Measurements from ENCODE around the gene SNCG.
"Not testable (repeated sequence)": the region's sequence is repeated elsewhere in the genome, so short reads cannot be mapped to it uniquely, and the experiment has no call there.

The SNCG gene

DNA sequence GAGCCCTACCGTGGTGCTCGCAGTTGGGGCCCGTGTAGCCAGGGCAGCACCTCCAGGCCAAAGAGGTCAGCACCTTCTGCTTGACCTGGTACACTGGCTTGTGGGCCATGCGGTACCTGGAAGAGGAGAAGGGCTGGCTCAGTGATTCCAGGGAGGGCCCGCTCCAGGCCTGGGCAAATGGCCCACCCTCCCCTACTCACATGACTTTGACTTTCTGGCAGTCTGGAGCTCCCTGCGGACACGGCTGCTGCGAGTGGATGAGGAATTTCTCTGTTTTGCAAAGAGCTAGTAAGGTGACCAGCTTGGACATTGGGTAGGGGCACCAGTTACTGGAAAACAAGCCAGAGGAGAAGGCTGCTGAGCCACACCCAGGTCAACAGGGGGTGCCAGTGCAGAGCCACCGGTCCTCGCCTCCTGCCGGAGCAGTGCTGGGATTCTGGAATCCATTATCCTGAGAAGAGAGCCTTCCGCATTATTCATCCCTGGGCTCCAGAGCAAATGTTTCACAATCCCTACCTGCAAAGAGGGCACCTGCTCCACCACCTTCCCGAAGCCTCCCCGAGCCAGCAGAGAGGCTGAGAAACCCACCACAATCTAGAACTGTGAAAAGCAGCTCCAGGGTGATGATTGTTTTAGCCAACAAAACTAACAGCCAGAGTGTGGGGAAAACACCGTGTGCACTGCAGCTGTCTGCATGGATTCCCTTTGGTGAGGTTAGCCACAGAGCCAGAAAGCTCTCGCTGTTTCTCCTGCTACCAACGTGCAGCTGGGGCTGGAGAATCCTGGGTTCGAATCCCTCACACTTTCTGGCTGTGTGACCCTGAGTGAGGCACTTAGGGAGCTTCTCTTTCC is 12.8 kb upstream of the SNCG start:
- DNase-seq: peak in 1 of 2 experiments; percentile 15

DNA sequence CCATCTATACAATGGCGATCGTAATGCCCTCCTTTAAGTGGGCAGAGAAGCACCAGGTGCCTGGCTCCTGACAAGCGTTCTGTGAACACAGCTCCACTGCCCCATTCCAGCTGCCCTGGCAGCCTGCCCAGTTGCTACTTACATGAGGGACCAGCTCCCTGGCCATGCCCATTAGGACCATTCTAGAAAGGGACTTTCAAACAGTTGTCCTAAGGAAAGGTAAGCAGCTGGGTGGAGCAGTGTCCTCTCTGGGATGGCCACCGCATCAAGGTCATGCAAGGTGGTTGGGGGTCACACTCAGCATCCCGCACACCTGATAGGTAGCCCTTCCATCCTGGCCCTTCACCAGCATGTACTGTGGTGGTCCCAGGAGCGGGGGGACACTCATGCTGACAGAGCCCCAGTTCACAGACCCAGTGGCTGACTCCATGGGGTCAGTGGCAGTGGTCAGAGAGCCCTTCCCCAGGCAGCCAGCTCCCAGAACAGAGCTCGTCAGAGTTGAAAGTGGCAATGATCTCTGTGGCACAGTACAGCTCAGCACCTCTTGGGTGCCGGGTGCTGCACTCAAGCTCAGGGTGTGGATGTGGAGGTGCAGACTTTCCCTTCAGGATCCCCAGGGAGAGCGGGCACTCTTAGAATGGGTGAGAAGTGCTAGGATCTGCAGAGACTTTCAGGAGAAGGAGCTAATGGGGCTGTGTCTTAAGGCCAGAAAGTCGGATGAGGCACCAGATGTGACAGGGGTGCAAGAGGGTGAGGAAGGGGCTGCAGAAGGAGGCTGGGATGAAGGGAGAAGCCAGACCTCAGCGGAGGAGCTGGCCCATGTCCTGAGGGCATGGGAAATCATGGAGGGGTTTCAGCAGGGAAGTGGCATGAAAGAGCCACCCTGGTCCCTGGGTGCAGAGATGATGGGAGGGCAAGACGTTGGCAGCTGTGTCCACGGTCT is 11.9 kb upstream of the SNCG start:
- no peak for DNase-seq

DNA sequence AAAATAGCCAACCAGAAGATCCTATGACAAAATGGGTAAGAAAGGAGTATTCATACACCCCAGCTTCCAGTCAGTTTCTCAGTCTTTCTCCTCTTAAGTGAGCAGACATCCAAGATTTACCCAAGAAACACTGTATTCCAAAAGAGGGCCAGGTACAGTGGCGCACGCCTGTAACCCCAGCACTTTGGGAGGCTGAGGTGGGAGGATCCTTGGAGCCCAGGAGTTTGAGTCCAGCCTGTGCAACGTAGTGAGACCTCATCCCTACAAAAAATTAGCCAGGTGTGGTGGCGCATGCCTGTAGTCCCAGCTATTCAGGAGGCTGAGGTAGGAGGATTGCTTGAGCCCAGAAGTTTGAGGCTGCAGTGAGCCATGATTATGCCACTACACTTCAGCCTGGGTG is 10.6 kb upstream of the SNCG start:
- not testable (repeated sequence) for DNase-seq

DNA sequence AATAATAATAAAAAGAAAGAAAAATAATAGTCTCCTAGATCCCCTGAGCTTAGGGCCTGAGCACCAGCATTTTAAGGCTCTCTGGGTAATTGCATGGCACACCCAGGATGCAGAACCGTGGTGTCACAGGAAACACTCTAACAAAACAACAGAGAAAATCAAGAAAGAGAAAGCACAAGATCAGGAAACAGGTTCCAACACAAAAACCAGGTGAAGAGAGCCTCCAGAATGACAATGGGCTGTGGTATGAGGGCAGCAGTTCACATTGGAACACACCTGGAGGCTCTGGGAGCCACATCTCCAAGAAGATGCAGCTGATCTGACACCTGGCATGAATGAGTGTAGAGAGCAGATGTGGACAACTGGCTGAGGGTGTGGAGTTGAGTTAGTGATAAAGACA is 8.1 kb upstream of the SNCG start:
- DNase-seq: no peak

DNA sequence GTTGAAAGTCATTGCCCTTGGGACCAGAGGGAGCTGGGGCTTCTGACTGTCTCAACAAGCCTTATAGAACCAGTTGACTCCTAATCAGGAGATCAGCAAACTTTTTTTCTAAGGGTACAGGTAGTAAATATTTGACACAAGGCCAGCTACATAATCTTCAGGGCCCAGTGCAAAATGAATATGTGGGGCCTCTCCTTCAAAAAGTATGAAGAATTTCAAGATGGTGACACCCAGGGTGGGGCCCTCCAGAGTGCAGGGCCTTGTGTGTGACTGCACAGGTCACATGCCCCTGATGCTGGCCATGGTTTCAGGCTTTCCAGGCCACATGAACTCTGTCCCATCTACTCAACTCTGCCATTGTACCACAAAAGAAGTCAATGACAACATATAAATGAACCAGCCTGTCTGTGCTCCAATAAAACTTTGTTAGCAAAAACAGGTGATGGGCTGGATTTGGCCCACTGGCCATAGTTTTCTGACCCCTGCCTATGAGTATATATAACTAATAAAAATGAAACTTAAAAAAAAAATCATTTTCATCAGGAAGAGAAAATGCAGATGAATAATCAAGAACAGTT is 7.1 kb upstream of the SNCG start:
- DNase-seq: no peak

DNA sequence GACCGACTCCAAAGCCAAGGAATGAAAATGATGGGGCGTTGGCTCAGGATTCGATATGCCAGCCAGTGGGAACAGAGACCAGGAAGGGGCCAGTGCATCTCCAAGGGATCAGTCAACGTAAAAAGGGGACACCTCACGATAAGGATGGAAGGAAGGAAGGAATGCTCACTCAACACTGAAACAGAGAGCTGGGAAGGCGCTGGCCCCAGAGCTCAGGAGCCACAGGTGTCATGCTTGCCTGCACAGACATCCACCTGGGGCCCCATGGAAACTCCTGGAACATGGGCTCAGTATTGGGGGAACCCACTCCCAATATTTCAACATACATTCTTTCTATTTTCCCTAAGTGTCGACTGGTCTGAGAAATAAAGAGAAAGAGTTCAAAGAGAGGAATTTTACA is 6.3 kb upstream of the SNCG start:
- DNase-seq: no peak

DNA sequence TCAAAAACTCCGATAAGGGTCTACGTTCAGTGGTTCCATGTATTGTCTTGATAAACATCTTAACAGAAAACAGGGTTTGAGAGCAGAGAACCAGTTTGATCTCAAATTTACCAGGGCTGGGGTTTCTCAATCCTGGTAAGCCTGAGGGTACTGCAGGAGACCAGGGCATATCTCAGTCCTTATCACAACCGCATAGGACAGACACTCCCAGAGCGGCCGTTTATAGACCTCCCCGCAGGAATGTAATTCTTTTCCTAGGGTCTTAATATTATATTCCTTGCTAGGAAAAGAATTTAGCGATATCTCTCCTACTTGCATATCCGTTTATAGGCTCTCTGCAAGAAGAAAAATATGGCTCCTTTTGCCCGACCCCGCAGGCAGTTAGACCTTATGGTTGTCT is 5.7 kb upstream of the SNCG start:
- DNase-seq: not testable (repeated sequence)

DNA sequence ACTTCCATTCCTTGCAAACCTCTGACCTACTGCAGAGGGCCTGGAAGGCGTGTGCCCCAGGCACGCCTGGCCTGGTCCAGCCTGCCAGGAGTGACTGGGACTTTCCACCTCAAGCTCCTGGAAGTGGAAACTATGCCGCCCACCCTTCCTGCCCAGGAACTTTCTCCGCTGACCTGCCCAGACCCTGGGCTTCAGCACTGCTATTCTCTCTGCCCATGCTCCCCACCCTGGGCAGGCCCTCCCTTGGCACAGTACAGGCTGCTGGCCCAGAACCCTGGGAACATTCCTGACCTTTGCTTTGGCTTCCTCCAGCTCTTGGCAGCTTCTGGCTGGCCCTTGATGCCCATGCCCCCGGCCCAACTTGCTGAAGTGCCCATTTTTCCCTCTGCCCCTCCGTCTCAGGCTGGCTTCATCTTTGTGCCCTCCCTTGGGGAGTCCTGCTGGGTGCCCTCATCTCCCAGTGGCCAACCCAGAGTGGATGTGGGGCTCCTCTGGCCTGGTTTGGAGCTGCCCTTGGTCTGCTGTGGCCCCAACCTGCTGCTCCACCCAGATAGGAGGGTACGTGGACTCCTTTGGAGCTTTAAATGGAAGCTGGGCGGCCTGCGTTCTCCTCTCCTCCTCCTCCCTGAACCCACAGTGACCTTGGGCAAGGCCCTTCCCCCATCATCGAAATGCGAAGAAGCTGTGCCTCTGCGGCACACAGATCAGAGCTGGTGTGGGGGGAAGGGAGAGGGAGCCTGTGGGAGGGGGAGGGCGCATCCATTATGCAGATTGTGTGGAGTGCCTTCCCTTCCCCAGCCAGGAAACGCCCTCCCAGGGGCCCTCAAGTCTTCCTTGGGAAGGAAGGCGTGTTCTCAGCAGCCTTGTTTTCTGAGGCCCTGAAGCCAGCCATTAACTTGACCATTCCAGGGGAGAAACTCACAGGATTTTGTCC is 4.4 kb upstream of the SNCG start:
- no peak for DNase-seq

DNA sequence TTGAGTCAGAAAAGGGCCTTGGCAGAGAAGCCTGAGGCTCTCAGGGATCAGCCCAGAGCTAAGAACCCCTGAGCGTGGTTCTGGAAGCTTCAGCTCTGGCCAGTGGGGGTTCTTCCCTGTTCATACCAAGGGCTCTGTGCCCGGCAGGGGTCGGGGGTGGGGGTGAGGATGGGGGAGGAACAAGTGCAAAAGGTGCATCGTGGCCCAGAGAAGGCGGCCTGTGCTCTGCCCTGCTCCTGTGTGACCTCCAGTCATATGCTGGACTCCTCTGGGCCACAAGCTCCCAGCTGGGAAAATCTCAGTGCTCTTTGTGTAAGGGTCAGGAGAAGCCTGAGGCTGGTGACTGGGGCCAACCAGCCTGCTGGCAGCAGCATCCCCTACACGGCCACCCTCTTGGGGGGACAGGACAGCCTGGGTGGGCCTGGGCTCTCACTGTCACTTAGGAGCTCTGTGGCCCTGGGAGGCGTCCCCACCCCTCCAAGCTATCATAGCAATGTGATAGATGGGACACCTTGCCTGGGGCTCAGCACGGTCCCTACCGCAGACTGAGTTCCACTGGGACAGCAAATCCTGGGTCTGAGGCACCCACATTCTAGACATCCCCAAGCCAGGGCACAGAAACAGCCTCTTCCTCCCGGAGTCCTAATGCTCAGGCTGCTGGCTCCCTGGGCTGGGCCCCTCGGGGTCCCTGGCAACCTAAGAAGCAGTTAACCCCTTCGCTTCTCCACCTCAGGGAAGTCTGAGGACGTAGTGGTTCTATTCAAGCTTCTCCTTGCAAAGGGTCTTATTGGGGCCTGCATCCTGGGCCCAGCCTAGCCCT is 3.5 kb upstream of the SNCG start:
- no peak for DNase-seq

DNA sequence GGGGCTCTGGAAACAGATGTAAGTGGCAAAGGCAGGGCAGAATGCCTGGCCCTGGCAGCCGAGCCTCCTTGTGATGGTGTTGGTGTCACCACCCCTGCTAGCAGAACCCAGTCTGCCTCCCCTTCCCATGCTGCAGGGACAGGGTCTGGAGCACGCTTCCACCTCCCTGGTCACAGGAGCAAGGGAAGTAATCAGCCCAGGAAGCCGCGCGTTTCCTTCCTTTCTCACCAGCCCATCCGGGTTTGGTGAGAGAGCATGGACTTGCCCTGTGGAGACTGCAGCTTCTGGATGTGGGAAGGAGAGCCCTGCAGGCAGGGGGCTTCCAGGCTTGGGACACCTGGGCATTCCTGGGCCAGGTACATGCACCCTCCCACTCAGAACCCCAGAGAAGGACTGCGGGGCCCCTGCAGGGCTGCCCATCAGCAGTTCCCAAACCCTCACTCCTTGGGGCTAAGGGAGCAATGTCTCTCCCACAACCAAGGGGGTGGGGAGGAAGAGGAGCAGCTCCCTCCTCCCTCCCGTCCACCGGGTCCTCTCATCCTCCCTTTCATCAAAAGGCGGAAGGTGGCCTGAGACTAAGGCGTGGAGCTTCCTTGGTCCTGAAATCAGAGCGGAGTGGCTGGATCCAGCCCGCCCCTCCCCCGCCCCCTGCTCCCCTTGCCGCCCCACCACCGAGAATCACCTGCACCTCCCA is 2.8 kb upstream of the SNCG start:
- DNase-seq: no peak

DNA sequence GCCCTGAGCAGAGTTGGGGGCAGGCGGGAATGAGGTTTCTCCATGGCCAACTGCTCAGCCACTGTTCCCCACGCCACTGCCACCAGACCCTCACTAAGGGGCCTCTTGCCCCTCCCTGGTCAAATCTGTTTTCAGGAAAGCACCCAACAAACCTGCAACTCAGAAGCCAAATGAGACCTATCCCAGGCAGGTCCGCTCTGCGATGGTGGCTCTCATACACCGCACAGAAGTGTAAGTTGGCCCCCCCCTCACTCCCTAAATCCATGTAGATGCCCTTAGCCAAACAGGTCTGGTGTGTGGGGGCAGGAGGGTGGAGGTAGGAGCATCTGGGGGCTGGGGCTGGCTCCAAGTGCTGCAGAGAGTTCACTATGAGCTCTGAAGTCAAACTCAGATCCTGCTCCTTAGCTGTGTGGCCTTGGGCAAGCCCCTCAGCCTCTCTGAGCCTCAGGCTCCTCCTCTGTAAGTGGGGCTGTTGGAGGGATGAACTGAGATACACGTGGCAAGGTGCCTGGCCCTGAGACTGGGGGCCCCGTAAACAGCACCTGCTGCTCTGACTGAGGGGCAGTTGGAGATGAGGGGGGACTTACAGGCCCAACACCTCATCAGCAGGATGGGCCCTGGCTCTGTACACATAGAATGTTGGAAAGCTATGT is 2.1 kb upstream of the SNCG start:
- no peak for DNase-seq

DNA sequence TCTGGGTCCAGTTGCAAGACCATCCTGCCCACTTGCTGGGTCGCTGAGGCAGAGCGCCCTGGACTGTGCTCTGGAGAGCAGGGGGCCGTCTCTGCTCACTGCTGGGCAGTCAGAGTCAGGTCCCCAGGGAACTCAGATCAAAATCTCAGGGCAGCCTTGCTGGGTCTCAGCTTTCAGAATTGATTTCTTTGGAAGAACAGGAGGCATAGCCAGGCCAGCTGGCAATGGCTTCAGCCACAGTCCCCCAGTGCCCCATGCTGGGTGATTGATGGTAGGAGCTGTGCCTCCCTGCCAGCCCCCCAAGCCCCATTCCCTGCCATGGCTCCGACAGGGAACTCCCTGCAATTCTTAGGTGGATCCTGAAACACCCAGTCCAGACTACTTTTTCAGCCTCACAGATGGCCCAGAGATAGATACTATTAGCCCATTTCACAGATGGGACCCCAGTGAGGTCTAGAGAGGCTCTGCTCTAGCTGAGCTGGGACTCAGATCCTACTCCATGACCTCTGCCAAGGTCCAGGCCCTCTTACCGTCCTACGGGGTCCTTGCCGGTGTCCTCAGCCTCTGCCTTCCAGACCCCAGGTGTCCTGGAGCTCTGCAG is 1.5 kb upstream of the SNCG start:
- no peak for DNase-seq

DNA sequence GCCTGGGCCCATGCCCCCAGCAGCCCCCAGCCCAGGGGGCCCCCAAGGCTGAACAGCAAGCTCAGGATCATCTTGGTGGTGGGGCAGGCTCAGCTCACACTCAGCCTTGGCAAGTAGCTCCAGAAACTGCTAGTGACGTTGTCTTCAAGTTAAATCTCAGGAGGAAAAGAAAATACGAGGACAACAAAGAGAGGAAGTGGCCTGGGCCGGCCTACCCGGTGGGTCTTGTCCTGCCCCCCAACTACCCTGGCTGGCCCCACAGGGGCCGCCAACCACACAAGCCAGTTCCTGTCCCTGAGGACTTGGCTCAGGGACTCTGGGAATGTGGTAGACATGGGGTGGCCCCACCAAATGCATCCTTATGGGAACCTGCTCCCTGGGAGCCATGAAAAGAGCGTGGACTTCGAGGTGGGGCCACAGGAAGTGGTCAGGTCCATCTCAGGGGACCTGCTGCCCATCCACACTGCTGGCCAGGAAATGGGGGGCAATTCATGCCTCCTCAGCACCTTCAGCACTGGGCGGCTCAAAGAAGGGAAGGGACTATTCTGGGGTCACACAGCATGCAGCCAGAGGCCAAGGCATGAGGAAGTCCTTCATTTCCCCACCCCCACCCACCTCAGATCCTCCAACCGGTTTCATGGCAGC is 806 bp upstream of the SNCG start, which contains the start of gene MMRN2:
MMRN2 (minus strand) TSS at position 145 of the 645 bp plus-strand sequence; CDS start at position 71, 74 bp downstream.
- no peak for DNase-seq

DNA sequence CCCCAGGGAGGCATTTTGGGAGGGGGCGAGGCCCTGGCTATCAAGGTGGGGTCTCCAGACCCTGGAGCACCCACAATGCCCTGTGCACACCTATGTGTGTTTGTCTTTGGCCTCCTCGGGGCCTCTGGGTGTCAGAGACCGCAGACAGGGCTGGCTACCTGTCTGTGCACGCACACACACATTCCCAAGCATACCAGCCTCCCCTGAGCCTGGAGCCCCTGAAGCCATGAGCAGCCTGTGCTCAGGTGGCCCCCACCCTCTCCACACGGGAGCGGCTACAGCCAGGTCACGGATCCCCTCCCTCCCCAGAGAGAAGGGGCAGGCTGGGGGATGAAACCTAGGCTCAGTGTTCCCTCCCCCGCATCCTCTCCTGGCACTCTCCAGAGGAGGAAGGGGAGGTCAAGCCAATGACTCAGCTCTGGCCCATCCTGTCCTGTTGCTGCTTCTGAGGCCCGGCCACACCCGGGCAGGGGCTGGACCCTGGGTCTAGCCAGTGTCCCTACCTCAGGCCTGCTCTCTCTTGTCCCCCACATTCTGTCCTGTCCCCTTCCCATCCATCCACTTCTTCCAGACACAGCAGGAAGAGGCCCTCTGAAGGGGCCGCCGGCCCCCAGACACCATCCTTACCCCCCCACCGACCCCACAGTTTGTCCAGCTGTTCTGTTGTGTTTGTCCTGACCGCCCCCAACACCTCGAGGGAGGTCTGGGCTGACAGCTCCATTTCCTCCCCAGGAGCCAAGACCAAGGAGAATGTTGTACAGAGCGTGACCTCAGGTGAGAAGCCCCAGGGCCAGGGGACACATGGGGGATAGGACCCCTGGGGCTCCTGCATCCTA is 720 bp downstream of the SNCG start:
- DNase-seq: no peak

DNA sequence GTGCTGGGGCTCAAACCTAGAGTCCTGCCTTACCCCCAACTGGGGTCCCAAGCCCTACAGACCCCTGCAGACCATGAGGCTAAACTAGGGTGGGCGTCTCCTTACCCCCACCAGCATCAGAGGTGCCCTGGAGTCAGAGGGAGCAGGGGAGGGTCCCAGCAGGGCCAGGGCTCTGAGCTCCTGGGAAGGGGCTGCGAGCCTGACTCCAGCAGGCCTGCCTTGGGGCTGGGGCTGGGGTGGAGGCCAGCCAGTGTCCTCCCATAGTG is 1.3 kb downstream of the SNCG start:
- no peak for DNase-seq

DNA sequence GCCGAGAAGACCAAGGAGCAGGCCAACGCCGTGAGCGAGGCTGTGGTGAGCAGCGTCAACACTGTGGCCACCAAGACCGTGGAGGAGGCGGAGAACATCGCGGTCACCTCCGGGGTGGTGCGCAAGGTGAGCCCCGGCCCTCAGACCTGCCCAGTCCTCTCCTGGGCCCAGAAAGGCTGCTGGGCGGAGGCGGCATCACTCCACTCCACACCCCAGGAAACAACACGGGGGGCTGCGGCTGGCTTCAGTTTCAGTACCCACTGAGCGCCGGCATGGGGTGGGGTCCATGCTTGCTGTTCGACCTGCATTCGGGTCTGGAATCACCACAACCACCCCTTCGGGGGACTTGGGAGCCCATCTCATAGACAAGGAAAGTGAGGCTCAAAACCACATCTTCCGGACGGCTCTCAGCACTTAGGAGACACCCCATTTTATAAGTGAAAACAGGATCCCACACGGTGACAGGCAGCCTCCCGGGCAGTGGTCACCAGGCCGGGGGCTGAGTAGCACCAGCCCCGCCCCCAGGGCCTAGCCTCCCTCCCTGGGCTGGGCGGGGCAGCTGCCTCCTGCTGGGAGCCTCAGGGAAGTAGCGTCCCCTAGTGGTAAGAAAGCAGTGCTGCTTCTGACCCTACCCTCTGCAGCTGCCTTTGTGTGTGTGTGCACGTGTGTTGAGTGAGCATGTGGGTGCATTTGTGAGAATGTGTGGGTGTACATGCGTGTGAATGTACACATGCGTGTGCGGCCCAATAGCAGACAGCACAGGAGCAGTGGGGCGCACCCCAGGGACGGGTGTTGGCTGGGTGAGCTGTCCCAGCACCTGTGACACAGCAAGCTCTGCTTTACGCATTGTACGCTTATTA is 1.8 kb downstream of the SNCG start:
- peak in 1 of 2 experiments; percentile 4 for DNase-seq

DNA sequence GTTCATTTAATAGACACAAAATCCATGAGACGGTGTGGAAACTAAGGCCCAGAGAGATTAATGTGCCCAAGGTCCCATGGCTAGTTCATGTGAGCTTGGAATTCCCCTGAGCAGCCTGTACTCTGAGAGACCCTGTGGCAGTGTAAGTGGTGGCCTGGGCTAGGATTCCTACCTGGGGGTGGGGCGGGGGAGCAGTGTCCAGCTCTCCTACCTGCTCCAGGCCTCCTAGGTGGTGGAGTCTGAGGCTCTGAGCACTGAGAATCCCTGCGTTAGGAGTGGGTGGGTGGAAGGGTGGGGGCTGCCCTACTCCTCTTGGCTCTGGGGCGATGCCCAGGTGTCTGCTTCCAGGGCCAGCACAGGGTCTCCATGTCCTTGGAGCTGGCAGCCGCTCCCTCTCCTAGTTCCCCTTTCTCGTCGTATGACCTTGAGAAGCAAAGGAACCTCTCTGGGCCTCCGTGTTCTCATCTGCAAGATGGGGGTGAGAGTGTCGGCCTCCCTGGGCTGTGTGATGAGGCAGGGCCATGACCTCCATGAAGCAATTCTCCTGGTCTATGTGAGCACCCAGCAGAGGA is 2.5 kb downstream of the SNCG start:
- no peak for DNase-seq

Data from NCI-H446 (cell line).